Measurements from ENCODE around the gene UFC1. TPM values are rescaled to one million over a fixed set of nuclear protein-coding genes. Genes with fewer than 3 reads are reported as not detected.

Gene UFC1
- total and polyA plus RNA-seq, 12 donors = 43.0 to 142 (median 74.9) TPM

- ATAC-seq = no peak
- TF ChIP-seq CTCF (IDR thresholded peaks at IDR 0.05) = no peak
- peaks cover 0 to 65% (median 5%) of the 10 kb centered on the region in 9 donors for H3K36me3 ChIP-seq
- H3K27me3 ChIP-seq = no peaks in the 10 kb centered on the region
- no peak for DNase-seq
- H3K9me3 ChIP-seq = no peaks in the 10 kb centered on the region
- H3K27ac ChIP-seq = no peak overlapping the region
- no peak overlapping the region for H3K4me3 ChIP-seq
- 80 to 85% methylated on average over 5 of the region's 5 CpGs for WGBS, 2 donors
- intact Hi-C loops (cut with DNase I) = no loop called here
- H3K4me1 ChIP-seq = peaks cover 8 to 44% (median 38%) of the 10 kb centered on the region in 9 donors
Observed at GRCh38 chr1:161161652-161162051, 7.9 kb downstream of the UFC1 start.

- intact Hi-C loops (cut with DNase I) = no loop called here
Observed at GRCh38 chr1:161162052-161162451, 8.3 kb downstream of the UFC1 start.

GRCh38 chr1:161162806-161163205 lies 9.0 kb downstream of the UFC1 start:
- H3K27ac ChIP-seq = no peak overlapping the region
- peaks cover 12 to 55% (median 46%) of the 10 kb centered on the region in 9 donors for H3K4me1 ChIP-seq
- WGBS, 2 donors = 93 to 96% methylated on average over 10 of the region's 10 CpGs
- no peaks in the 10 kb centered on the region for H3K9me3 ChIP-seq
- intact Hi-C loops (cut with DNase I) = no loop called here
- ATAC-seq (no peak), DNase-seq (no peak)
- no peak overlapping the region for H3K4me3 ChIP-seq
- peaks cover 0 to 53% (median 5%) of the 10 kb centered on the region in 9 donors for H3K36me3 ChIP-seq
- H3K27me3 ChIP-seq = no peaks in the 10 kb centered on the region
- TF ChIP-seq CTCF (IDR thresholded peaks at IDR 0.05) = no peak

More at GRCh38 chr1:161162052-161162451, 8.3 kb downstream of the UFC1 start:
- H3K27me3 ChIP-seq = no peaks in the 10 kb centered on the region
- no peak overlapping the region for H3K4me3 ChIP-seq
- ATAC-seq = no peak
- no peak for TF ChIP-seq CTCF (IDR thresholded peaks at IDR 0.05)
- DNase-seq = no peak
- WGBS, 2 donors = 53 to 56% methylated on average over 7 of the region's 7 CpGs
- H3K9me3 ChIP-seq = no peaks in the 10 kb centered on the region
- H3K4me1 ChIP-seq = peaks cover 11 to 48% (median 42%) of the 10 kb centered on the region in 9 donors
- no peak overlapping the region for H3K27ac ChIP-seq
- H3K36me3 ChIP-seq = peaks cover 0 to 61% (median 5%) of the 10 kb centered on the region in 9 donors

- Histone ChIP-seq H3K27ac (no peak overlapping the region), H3K36me3 (peaks cover 0 to 54% (median 5%) of the 10 kb centered on the region in 9 donors), H3K4me3 (no peak overlapping the region), H3K9me3 (no peaks in the 10 kb centered on the region), H3K27me3 (no peaks in the 10 kb centered on the region), H3K4me1 (peaks cover 12 to 53% (median 46%) of the 10 kb centered on the region in 9 donors)
- intact Hi-C loops (cut with DNase I) = no loop called here
- no peak for TF ChIP-seq CTCF (IDR thresholded peaks at IDR 0.05)
- WGBS, 2 donors = 92 to 95% methylated on average over 5 of the region's 5 CpGs
- no peak for ATAC-seq
- no peak for DNase-seq
Observed at GRCh38 chr1:161163793-161164192, 10.0 kb downstream of the UFC1 start.
